HG03575 (cell line): ENCODE measurements around the gene ST6GALNAC2.

Experiments used
- ATAC-seq: cut with Tn5 transposase; IDR thresholded peaks from one replicate; pipeline ENCODE4 v1.9.1; 2021; ENCODE audit not compliant: unreplicated experiment, insufficient number of reproducible peaks, low FRiP score; ENCODE audit errors: extremely low read depth

ST6GALNAC2 gene

DNA sequence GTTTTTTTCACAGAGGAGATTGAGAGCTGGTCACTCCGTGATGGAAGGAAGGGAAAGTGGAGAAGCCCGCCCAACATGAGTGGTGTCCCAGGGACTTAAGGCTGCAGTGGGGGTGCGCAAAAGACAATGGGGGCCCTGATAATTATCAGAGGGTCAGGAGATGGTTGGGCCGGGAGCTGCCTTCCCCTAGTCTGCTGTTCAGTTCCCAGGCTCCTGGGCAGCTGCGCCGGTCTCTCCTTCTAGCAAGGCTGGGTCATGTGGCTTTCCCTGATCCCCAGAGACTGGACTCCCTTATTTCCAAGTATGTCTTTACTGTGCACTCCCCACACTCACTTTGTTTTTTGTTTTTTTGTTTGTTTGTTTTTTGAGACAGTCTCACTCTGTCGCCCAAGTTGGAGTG, 64.4 kb downstream of the ST6GALNAC2 start:
- ATAC-seq = no peak

DNA sequence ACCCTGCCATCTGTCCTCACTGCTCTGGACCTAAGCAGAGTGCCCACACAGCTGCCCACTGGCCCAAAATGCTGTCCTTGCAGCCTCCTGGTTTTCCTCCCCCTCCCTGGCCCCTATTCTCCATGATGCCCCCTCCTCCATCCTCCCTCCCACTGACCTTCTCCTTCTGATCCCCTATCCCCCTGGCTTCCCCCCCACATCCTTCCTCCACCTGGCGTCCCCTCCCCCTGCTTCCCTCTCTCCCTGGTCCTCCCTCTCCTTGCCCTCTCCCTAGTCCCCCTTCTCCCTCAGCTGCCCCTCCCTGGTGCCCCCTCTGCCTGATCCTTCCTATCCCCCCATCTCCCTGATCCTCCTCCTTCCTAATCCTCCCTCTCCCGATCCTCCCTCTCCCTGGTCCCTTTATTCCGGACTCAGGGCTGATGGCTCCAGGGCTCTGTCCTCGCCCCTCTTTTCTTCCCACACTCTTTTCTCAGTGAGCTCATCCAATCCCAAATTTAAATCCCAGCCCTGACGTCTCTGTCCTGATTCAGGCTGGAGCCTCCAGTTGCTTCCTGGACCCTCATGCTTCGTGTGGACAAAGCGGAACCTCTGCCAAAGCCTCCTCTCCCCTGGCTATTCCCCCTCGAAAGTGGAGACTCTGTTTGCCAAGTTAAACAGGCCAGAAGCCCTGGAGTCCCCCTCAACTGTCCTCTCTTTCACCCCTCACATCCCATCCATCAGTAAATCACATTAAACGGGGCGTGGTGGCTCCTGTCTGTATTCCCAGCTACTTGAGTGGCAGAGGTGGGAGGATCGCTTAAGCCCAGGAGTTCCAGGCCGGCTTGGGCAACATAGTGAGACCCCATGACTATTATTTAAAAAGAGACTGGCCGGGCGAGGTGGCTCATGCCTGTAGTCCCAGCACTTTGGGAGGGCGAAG, 66.4 kb downstream of the ST6GALNAC2 start:
- ATAC-seq = no peak

DNA sequence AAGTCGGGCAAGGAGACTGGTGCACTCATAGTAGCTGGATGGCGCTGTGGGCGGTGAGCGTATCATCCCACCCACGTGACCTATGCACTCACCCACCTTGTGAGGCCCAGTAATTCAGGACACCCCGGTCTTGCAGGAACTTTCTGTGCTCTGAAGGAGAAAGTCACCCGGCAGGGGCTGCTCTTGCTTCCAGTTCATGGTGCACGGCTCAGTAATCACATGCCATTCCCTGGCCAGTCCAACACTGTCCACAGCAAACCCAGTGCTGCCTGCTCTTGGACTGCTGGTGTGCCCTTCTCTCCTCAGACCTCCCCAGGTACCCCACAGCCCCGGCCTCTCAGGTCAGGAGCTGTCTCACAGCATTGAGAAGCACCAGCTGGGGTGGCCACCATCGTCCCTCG, 68.0 kb downstream of the ST6GALNAC2 start:
- ATAC-seq = no peak
